Epithelial cell of proximal tubule (primary cell): Measurements from ENCODE around the gene ZNF536. TPM values are rescaled to one million over a fixed set of nuclear protein-coding genes. Genes with fewer than 3 reads are reported as not detected.
"Not testable (repeated sequence)": the region's sequence is repeated elsewhere in the genome, so short reads cannot be mapped to it uniquely, and the experiment has no call there.

Experiments
- DNase-seq: peaks from one replicate; pipeline ENCODE4 v3.0.0-alpha.2; 2011; ENCODE audit warnings: low read depth
- H3K4me3 ChIP-seq: 2 replicates; pipeline ENCODE4 v1.5.1; 2011; ENCODE audit warnings: low read depth, mild to moderate bottlenecking, low read length
- total RNA-seq: library from RNA; depleted of rRNA; stranded (reverse); fragments of >200 nt; gene quantifications from 2 replicates; pipeline ENCODE4 v1.2.3, GENCODE V29; 2015
- TF ChIP-seq, protein P1 (sequence below): conservative IDR thresholded peaks from 2 replicates; pipeline ENCODE4 v1.5.1; 2012; ENCODE audit warnings: low read depth, mild to moderate bottlenecking, low read length

The ZNF536 gene
- total RNA-seq, 1 donor from 2014 or later: not detected

DNA sequence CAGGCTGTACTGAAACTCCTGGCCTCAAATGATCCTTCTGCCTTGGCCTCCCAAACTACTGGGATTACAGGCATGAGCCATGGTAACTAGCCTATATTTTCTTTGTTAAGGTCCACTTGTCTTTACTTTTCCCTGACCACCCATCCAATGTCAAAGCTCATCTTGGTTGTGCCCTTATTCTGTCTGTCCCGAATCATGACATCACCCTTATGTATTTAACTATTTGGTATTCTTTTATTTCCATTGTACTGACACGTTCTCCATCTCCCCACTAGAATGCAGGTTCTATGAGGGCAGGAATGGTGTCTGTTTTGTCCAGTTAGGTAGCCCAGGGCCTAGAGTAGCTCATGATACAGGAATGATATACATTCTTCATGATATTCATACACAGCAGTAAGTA lies 104.8 kb downstream of the ZNF536 start:
- TF ChIP-seq, protein P1, sequence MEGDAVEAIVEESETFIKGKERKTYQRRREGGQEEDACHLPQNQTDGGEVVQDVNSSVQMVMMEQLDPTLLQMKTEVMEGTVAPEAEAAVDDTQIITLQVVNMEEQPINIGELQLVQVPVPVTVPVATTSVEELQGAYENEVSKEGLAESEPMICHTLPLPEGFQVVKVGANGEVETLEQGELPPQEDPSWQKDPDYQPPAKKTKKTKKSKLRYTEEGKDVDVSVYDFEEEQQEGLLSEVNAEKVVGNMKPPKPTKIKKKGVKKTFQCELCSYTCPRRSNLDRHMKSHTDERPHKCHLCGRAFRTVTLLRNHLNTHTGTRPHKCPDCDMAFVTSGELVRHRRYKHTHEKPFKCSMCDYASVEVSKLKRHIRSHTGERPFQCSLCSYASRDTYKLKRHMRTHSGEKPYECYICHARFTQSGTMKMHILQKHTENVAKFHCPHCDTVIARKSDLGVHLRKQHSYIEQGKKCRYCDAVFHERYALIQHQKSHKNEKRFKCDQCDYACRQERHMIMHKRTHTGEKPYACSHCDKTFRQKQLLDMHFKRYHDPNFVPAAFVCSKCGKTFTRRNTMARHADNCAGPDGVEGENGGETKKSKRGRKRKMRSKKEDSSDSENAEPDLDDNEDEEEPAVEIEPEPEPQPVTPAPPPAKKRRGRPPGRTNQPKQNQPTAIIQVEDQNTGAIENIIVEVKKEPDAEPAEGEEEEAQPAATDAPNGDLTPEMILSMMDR: no peak
- no peak for DNase-seq
- H3K4me3 ChIP-seq: no peak overlapping the region

DNA sequence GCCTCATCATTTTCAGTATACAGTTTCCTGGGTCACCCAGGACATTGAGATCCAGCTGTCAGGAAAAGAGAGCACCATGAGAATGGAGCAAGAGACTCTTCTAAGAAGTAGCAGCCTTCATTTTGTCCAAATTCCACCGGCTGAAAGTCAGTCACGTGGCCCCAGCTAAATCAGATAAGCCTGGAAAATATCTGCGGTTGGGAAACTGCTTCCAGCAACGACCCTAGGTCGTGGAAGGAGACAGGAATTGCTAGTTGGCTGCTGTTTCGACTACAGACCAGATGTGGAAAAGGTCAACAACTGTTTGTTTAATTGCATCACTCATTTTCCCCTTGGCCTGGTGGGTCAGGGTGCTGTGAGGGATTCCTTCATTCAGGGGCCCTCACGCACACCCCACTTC lies 107.0 kb downstream of the ZNF536 start:
- DNase-seq: no peak
- TF ChIP-seq, protein P1: no peak
- H3K4me3 ChIP-seq: no peak overlapping the region

DNA sequence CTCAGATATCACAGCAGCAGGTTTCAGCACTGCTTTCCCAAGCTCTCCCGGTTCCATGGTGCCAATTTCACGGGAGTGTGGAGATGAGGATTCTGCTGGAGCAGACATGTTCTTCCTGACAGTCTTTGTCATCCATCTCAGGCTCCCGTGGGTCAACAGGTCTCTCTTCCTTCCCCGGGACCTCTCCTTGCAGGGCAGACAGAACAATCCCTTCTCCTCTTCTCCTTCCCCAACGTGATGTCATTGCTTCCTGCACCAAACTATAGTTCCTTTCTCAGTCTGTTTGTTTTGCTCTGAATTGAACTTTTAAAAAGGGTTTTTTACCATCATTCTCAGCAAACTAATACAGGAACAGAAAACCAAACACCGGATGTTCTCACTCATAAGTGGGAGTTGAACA lies 107.9 kb downstream of the ZNF536 start:
- DNase-seq: no peak
- TF ChIP-seq, protein P1: no peak

DNA sequence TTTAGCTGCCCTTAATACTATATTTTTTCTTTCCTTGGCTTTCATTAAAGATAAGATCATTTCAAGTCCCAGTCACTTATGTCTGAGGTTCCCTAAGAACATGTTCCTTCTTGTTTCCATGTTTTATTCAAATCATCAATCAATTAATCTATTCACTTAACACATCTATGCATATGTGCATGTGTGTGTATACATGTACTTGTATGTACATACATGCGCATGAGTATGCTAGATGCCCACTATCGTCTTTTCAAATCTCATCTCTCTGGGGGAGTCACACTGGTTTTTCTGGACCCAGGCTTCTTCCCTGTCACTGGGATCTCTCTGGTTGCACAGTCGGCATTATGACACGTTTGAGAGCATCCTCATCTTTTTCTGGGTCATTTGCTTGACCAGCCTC lies 108.9 kb downstream of the ZNF536 start:
- no peak for DNase-seq
- H3K4me3 ChIP-seq: no peak overlapping the region
- TF ChIP-seq, protein P1: no peak

More for the DNA sequence above, 107.9 kb downstream of the ZNF536 start:
- H3K4me3 ChIP-seq: no peak overlapping the region

DNA sequence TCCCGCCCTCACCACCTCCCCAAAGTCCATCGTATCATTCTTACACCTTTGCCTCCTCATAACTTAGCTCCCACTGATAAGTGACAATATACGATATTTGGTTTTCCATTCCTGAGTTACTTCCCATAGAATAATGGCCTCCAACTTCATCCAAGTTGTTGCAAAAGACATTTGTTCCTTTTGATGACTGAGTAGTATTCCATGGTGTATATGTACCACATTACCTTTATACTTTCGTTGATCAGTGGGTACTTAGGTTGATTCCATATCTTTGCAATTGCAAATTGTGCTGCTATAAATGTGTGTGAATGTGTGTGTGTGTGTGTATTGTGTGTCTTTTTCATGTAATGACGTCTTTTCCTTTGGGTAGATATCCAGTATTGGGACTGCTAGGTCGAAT lies 109.6 kb downstream of the ZNF536 start:
- no peak for DNase-seq
- TF ChIP-seq, protein P1: no peak
- no peak overlapping the region for H3K4me3 ChIP-seq

DNA sequence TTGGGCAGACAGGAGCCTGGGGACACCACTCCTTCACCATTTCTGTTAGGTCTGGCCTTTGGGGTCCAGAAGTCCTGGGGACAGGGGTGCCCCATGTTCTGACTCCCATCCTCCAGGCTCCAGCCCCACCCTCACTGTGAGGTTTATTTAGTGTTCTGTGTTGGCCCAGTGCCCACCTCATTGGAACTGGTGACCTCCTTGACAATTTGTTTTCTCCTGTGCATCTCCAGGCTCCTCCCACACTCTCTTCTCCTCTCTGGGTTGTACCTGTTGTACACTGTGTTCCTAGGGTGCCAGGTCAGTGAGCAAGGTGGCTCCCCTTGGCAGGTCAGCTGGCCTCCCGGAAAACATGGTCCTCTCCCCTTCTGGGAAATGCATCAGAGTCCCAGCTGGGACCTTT lies 110.8 kb downstream of the ZNF536 start:
- TF ChIP-seq, protein P1: no peak
- DNase-seq: no peak
- H3K4me3 ChIP-seq: no peak overlapping the region

DNA sequence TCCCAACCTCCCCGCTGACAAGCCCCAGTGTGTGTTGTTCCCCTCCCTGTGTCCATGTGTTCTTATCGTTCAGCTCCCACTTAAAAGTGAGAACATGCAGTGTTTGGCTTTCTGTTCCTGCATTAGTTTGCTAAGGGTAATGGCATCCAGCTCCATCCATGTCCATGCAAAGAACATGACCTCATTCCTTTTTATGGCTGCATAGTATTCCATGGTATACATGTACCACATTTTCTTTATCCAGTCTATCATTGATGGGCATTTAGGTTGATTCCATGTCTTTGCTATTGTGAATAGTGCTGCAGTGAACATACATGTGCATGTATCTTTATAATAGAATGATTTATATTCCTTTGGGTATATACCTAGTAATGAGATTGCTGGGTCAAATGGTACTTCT lies 114.1 kb downstream of the ZNF536 start:
- DNase-seq, H3K4me3 ChIP-seq: not testable (repeated sequence)

DNA sequence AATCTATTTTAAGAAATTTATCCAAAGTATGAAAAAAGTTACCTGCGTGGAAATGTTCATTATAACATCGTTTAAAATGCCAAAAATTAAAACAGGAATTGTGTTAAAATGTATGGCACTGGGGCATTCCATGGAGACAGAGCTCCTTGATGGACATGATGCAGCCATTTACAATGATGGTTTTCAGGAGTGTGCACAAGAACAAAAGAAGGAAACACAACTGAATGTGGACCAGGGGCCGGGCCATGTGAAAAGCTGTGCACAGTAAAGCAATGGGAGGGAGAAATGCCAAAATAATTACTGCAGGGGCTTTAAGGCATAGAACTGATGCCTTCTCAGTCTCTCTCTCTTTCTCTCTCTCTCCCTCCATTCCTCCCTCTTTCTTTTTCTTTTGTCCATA lies 115.0 kb downstream of the ZNF536 start:
- no peak for DNase-seq
- no peak overlapping the region for H3K4me3 ChIP-seq
- TF ChIP-seq, protein P1: no peak
